Activated naive CD4-positive, alpha-beta T cell treated with anti-CD3 and anti-CD28 coated beads, Interleukin-2, amount 50 U/mL, for 24 hours (primary cell): ENCODE data around the gene CEP85.
A peak's percentile ranks its signal among the peaks of the same experiment; 100 is the strongest.

Source experiments
- H3K27ac Mint-ChIP-seq: one replicate; pipeline ENCODE4 v1.8.0; 2021; ENCODE audit warnings: mild to moderate bottlenecking, mixed read lengths
- H3K27me3 Mint-ChIP-seq: one replicate; pipeline ENCODE4 v1.8.0; 2021; ENCODE audit warnings: mixed read lengths
- H3K36me3 Mint-ChIP-seq: one replicate; pipeline ENCODE4 v1.8.0; 2021; ENCODE audit warnings: mixed read lengths
- H3K4me1 Mint-ChIP-seq: one replicate; pipeline ENCODE4 v1.8.0; 2021; ENCODE audit warnings: mixed read lengths
- H3K4me3 Mint-ChIP-seq: one replicate; pipeline ENCODE4 v1.8.0; 2021; ENCODE audit warnings: mild to moderate bottlenecking, mixed read lengths
- H3K9me3 Mint-ChIP-seq: one replicate; pipeline ENCODE4 v1.8.0; 2021; ENCODE audit warnings: mixed read lengths

The CEP85 gene

GRCh38 chr1:26259005-26259404 lies 25.0 kb downstream of the CEP85 start:
- H3K9me3 Mint-ChIP-seq, result no peaks in the 10 kb centered on the region
- H3K36me3 Mint-ChIP-seq, result peaks cover 19% of the 10 kb centered on the region
- H3K4me3 Mint-ChIP-seq, result no peak overlapping the region
- no peak overlapping the region for H3K27ac Mint-ChIP-seq
- no peaks in the 10 kb centered on the region for H3K27me3 Mint-ChIP-seq
- H3K4me1 Mint-ChIP-seq, result no peaks in the 10 kb centered on the region

- Mint-ChIP-seq H3K4me3 (no peak overlapping the region), H3K27me3 (no peaks in the 10 kb centered on the region), H3K36me3 (peaks cover 20% of the 10 kb centered on the region), H3K4me1 (no peaks in the 10 kb centered on the region), H3K27ac (no peak overlapping the region), H3K9me3 (no peaks in the 10 kb centered on the region)
These were observed 25.6 kb downstream of the CEP85 start for GRCh38 chr1:26259578-26259977.

GRCh38 chr1:26263212-26263611 lies 29.2 kb downstream of the CEP85 start:
- peaks cover 23% of the 10 kb centered on the region for H3K36me3 Mint-ChIP-seq
- no peak overlapping the region for H3K4me3 Mint-ChIP-seq
- H3K4me1 Mint-ChIP-seq, result peaks cover 6% of the 10 kb centered on the region
- H3K9me3 Mint-ChIP-seq, result no peaks in the 10 kb centered on the region
- H3K27me3 Mint-ChIP-seq, result no peaks in the 10 kb centered on the region
- no peak overlapping the region for H3K27ac Mint-ChIP-seq

DNA sequence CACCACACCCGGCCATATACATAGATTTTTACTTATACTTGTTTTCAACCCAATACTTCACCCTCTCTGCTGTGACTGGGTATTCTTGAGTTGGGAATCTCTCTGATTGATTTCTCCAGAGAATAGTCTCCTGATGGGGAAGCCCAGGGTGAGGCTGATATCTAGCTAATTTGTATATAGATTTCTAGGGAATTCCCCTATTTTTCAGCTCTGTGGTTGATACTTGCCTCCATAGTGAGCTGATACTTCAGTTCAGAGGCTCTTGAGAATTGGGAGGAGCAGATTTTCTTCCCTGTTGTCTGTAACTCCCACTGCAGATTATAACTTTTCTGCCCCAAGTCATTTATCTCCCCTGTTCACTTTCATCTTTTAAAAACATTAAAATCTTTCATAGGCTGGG lies 31.4 kb downstream of the CEP85 start:
- H3K36me3 Mint-ChIP-seq, result peaks cover 34% of the 10 kb centered on the region
- no peaks in the 10 kb centered on the region for H3K9me3 Mint-ChIP-seq
- H3K27me3 Mint-ChIP-seq, result no peaks in the 10 kb centered on the region
- H3K4me3 Mint-ChIP-seq, result no peak overlapping the region
- peaks cover 6% of the 10 kb centered on the region for H3K4me1 Mint-ChIP-seq
- H3K27ac Mint-ChIP-seq, result no peak overlapping the region

- H3K9me3 Mint-ChIP-seq, result no peaks in the 10 kb centered on the region
- no peaks in the 10 kb centered on the region for H3K27me3 Mint-ChIP-seq
- peak overlapping the region; percentile 82 for H3K27ac Mint-ChIP-seq
- H3K4me1 Mint-ChIP-seq, result peaks cover 6% of the 10 kb centered on the region
- H3K4me3 Mint-ChIP-seq, result no peak overlapping the region
- H3K36me3 Mint-ChIP-seq, result peaks cover 36% of the 10 kb centered on the region
These were observed 34.5 kb downstream of the CEP85 start for GRCh38 chr1:26268290-26269197.

GRCh38 chr1:26269198-26269550 lies 35.2 kb downstream of the CEP85 start:
- no peak overlapping the region for H3K4me3 Mint-ChIP-seq
- H3K36me3 Mint-ChIP-seq, result peaks cover 33% of the 10 kb centered on the region
- H3K4me1 Mint-ChIP-seq, result peaks cover 7% of the 10 kb centered on the region
- no peak overlapping the region for H3K27ac Mint-ChIP-seq
- no peaks in the 10 kb centered on the region for H3K9me3 Mint-ChIP-seq
- H3K27me3 Mint-ChIP-seq, result no peaks in the 10 kb centered on the region

- Mint-ChIP-seq H3K9me3 (no peaks in the 10 kb centered on the region), H3K27ac (no peak overlapping the region), H3K4me3 (no peak overlapping the region), H3K4me1 (peaks cover 47% of the 10 kb centered on the region), H3K27me3 (no peaks in the 10 kb centered on the region), H3K36me3 (peaks cover 21% of the 10 kb centered on the region)
These were observed 40.9 kb downstream of the CEP85 start for GRCh38 chr1:26274801-26275425.

DNA sequence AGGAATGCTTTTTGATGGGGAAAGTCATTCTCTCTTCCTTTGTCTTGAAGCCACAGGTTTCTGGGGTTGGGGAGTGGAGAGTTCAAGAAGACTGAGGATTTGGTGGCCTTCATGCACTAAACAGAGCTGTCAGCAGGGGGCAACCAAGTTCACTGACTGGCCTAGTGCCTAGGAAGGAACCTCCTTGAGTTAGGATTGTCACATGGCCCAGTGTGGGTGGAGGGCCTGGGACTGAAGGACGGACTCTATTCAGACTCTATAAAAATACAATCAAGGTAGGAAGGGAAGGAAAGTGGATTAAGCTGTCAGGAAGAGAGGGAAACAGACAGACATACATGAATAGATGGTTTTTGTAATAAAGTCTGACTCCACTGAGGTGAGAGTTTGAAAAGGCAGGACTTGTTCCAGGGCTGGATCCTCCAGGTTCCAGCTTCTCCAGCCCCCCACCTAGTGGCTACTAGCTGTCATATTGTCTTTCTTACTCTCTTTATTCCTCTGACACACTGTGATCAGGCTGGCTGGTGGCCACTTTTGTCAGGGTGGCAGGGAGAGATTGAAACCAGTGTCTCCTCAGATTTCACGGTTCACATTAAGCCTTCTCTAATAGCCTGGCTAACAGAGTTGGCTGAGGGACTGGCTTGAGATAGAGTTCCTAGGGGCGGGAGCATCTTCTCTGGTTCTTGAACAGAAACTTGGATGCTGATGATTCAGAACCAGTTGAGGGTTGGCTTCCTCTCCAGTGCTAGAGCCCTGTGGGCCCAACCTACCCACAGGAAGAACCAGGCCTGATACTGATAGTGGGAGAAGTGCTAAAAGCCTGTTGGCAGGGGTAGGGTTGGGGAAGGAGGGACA lies 41.8 kb downstream of the CEP85 start:
- peaks cover 20% of the 10 kb centered on the region for H3K36me3 Mint-ChIP-seq
- H3K4me1 Mint-ChIP-seq, result peaks cover 47% of the 10 kb centered on the region

DNA sequence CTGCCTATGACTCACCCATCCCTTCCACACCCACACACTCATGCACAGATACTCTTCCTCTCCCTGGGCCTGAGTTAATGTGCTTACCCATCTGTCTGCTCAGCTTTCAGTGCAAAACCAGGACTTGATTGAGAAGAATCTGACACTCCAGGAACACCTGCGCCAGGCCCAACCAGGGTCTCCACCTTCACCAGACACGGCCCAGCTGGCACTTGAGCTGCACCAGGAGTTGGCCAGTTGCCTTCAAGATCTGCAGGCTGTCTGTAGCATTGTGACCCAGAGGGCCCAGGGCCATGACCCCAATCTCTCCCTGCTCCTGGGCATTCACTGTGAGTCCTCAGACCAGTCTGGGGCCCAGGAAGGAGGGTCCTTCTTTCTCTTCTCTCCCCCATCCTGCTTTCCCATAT lies 42.4 kb downstream of the CEP85 start:
- Mint-ChIP-seq H3K4me1 (peaks cover 53% of the 10 kb centered on the region), H3K27me3 (no peaks in the 10 kb centered on the region), H3K36me3 (peaks cover 25% of the 10 kb centered on the region), H3K4me3 (peak overlapping the region; percentile 74), H3K9me3 (no peaks in the 10 kb centered on the region), H3K27ac (peak overlapping the region; percentile 73)

More for the DNA sequence above, 41.8 kb downstream of the CEP85 start:
- Mint-ChIP-seq H3K9me3 (no peaks in the 10 kb centered on the region), H3K27me3 (no peaks in the 10 kb centered on the region), H3K27ac (peak overlapping the region; percentile 73), H3K4me3 (peak overlapping the region; percentile 74)

DNA sequence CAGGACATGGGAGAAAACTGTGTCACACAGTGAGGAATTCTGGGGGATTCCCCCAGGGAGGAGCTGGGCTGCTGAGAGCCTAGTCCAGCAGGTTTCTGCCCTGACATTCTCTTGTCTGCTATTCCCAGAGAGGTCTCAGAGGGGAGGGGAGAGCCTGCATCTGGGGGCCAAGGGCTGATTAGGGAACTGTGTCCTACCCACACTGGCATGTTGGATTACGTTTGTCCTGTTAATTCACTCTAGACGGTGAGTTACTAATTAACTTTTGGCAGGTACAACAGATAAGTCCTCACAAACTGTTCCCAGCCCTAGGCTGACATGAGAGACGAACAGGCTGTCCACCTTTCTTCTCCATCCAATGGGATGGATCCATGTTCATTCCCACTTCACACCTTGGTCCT lies 43.3 kb downstream of the CEP85 start:
- H3K4me1 Mint-ChIP-seq, result peaks cover 59% of the 10 kb centered on the region
- peak overlapping the region; percentile 74 for H3K4me3 Mint-ChIP-seq
- H3K36me3 Mint-ChIP-seq, result peaks cover 24% of the 10 kb centered on the region
- peak overlapping the region; percentile 73 for H3K27ac Mint-ChIP-seq
- no peaks in the 10 kb centered on the region for H3K27me3 Mint-ChIP-seq
- H3K9me3 Mint-ChIP-seq, result no peaks in the 10 kb centered on the region

- Mint-ChIP-seq H3K4me3 (no peak overlapping the region), H3K27ac (peak overlapping the region; percentile 52), H3K27me3 (no peaks in the 10 kb centered on the region), H3K9me3 (no peaks in the 10 kb centered on the region), H3K36me3 (peaks cover 23% of the 10 kb centered on the region), H3K4me1 (peaks cover 64% of the 10 kb centered on the region)
These were observed 43.7 kb downstream of the CEP85 start for GRCh38 chr1:26277719-26278118.

DNA sequence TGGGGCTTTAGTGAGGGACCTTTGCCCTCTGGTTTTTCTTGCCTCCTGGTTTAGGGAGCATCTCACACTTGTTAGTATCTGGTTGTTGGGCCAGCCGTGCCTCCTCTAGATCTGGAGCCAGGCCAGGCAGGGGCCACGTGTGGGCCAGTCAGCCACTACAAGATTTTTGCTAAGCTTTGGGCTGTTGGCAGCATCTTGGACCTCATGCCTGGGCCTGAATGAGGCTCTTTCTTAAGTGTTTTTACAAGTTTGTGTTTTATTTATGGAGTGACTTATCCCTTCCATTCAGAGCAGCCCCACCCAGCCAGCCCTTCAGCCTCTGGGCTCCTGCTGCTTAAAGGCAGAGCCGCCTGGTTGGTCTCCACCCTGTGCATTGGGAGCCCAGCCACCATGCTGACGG lies 44.3 kb downstream of the CEP85 start:
- no peaks in the 10 kb centered on the region for H3K27me3 Mint-ChIP-seq
- H3K27ac Mint-ChIP-seq, result peak overlapping the region; percentile 99
- H3K4me3 Mint-ChIP-seq, result peak overlapping the region; percentile 34
- no peaks in the 10 kb centered on the region for H3K9me3 Mint-ChIP-seq
- peaks cover 21% of the 10 kb centered on the region for H3K36me3 Mint-ChIP-seq
- peaks cover 70% of the 10 kb centered on the region for H3K4me1 Mint-ChIP-seq

DNA sequence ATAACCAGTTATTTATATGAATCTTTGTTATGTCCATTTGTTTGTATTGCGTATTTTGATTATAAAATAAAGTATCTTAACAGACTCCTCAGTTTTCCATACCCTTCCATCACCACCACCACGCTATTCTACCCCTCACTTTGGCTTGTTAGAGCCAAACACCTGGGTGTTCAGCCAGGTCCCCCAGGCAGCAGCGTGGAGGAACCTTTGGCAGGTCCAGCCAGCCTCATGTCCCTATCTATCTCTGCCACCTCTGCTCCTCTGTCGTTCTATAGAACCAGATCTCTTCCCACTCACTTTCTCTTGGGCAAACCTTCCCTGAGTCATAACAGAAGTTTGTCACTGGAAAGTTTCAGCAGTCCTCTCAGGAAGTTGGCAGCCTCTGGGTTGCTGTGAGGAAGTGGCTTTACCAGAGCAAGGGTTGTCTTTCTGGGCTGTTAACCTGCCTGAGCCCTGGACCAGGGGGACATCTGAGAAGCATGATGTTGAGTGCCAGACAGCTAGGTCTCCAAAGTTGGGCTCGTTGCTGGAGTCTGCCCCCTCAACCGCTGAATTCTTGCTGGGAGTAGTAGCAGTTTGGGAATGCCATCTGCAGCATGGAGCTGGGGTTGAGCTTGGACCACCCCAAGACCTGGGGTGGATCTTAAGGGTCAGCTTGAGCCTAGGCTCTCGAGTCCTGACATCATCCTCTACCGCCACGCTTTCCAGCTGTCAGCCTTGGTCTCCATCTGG lies 44.9 kb downstream of the CEP85 start:
- Mint-ChIP-seq H3K4me1 (peaks cover 76% of the 10 kb centered on the region), H3K36me3 (peaks cover 22% of the 10 kb centered on the region), H3K27me3 (no peaks in the 10 kb centered on the region), H3K4me3 (peak overlapping the region; percentile 94), H3K9me3 (no peaks in the 10 kb centered on the region), H3K27ac (peak overlapping the region; percentile 99)

- Mint-ChIP-seq H3K36me3 (peaks cover 20% of the 10 kb centered on the region), H3K27me3 (no peaks in the 10 kb centered on the region), H3K4me1 (peaks cover 80% of the 10 kb centered on the region)
These were observed 45.7 kb downstream of the CEP85 start, which contains the start of gene SH3BGRL3 for GRCh38 chr1:26279456-26280332. TSS of gene SH3BGRL3 (plus strand) at chr1:26280086. CDS start at chr1:26280156, 70 bp downstream.

More at GRCh38 chr1:26279456-26280332, 45.7 kb downstream of the CEP85 start, which contains the start of gene SH3BGRL3:
- Mint-ChIP-seq H3K4me3 (peak within 1 kb of the TSS; percentile 94), H3K9me3 (no peaks in the 10 kb centered on the region), H3K27ac (peak within 1 kb of the TSS; percentile 99)
